K562 (cell line): ENCODE data around the gene ARPC4. TPM values are rescaled to one million over a fixed set of nuclear protein-coding genes. Genes with fewer than 3 reads are reported as not detected.

ENCODE experiments used
- ARID2 ChIP-seq: fragments of 450-650 bp; IDR thresholded peaks from 2 replicates; pipeline ENCODE4 v1.6.1; 2017; ENCODE audit warnings: antibody characterized with exemption, mild to moderate bottlenecking
- ARID3B ChIP-seq: fragments of 250-450 bp; sonication (Bioruptor Pico); IDR thresholded peaks from 2 replicates; pipeline ENCODE4 v1.4.0; 2020; ENCODE audit warnings: borderline replicate concordance
- BCOR ChIP-seq: fragments of 450-650 bp; IDR thresholded peaks from 2 replicates; pipeline ENCODE4 v1.6.1; 2016
- CBX8 ChIP-seq: fragments of 200-600 bp; sonication (generic); IDR thresholded peaks from 2 replicates; pipeline ENCODE4 v1.6.1; 2012; ENCODE audit warnings: borderline replicate concordance, mixed run types, low read depth, mild to moderate bottlenecking, moderate library complexity, mixed read lengths, low read length, control low read depth, inconsistent platforms; ENCODE audit not compliant: poor library complexity, severe bottlenecking; ENCODE audit errors: extremely low read depth
- CREB3L1 ChIP-seq: fragments of 450-650 bp; IDR thresholded peaks from 2 replicates; pipeline ENCODE4 v1.6.1; 2014; ENCODE audit warnings: low read depth, mild to moderate bottlenecking, moderate library complexity, borderline replicate concordance
- EZH2 ChIP-seq: IDR thresholded peaks from 2 replicates; pipeline ENCODE4 v1.6.1; 2012; ENCODE audit warnings: low read depth, mild to moderate bottlenecking, inconsistent platforms, low read length, borderline replicate concordance
- FOS ChIP-seq: IDR thresholded peaks from 3 replicates; pipeline ENCODE4 v1.6.1; 2011; ENCODE audit not compliant: insufficient read length; ENCODE audit errors: extremely low read depth
- GABPB2 ChIP-seq: fragments of 250-450 bp; sonication (Bioruptor Pico); conservative IDR thresholded peaks from 2 replicates; pipeline ENCODE4 v1.5.1; 2021; ENCODE audit warnings: mild to moderate bottlenecking
- GTF2F1 ChIP-seq: IDR thresholded peaks from 2 replicates; pipeline ENCODE4 v1.6.1; 2011; ENCODE audit warnings: low read depth, low read length, improper control_type of control experiment
- HES1 ChIP-seq: fragments of 450-650 bp; IDR thresholded peaks from 2 replicates; pipeline ENCODE4 v1.6.1; 2016; ENCODE audit warnings: low read depth, mild to moderate bottlenecking, moderate library complexity
- HMG20A ChIP-seq: fragments of 450-650 bp; formaldehyde crosslinking; conservative IDR thresholded peaks from 2 replicates; pipeline ENCODE4 v1.4.0; 2020; ENCODE audit warnings: mild to moderate bottlenecking, mixed read lengths
- MAFK ChIP-seq: IDR thresholded peaks from 2 replicates; pipeline ENCODE4 v1.6.1; 2011; ENCODE audit warnings: low read length, improper control_type of control experiment
- MTA2 ChIP-seq: fragments of 450-650 bp; IDR thresholded peaks from 2 replicates; pipeline ENCODE4 v1.6.1; 2016; ENCODE audit warnings: low read depth
- PCBP2 ChIP-seq: fragments of 200-400 bp; formaldehyde crosslinking; IDR thresholded peaks from 2 replicates; pipeline ENCODE4 v1.6.1; 2018; ENCODE audit warnings: low read length, low read depth, mild to moderate bottlenecking, moderate library complexity; ENCODE audit not compliant: poor library complexity, severe bottlenecking
- PHF8 ChIP-seq: fragments of 200-600 bp; sonication (generic); IDR thresholded peaks from 2 replicates; pipeline ENCODE4 v1.6.1; 2012; ENCODE audit warnings: mixed run types, mild to moderate bottlenecking, inconsistent platforms, low read length, moderate library complexity, borderline replicate concordance
- POLR2AphosphoS2 ChIP-seq: IDR thresholded peaks from 2 replicates; pipeline ENCODE4 v1.6.1; 2012; ENCODE audit warnings: low read length, improper control_type of control experiment
- RNF2 ChIP-seq: sonication (generic); IDR thresholded peaks from 2 replicates; pipeline ENCODE4 v1.6.1; 2016
- SNRNP70 ChIP-seq: fragments of 200-400 bp; formaldehyde crosslinking; optimal IDR thresholded peaks from 2 replicates; pipeline ENCODE3; 2017; ENCODE audit warnings: low read depth, low read length
- SP2 ChIP-seq: IDR thresholded peaks from 2 replicates; pipeline ENCODE4 v1.6.1; 2011; ENCODE audit warnings: mild to moderate bottlenecking, low read depth, low read length, moderate library complexity; ENCODE audit not compliant: poor library complexity, severe bottlenecking; ENCODE audit errors: extremely low read depth
- SREBF2 ChIP-seq: sonication (generic); formaldehyde crosslinking; IDR thresholded peaks from 2 replicates; pipeline ENCODE4 v1.4.0; 2020; ENCODE audit warnings: mild to moderate bottlenecking, missing genetic modification reagents
- XRCC5 ChIP-seq: fragments of 200-400 bp; formaldehyde crosslinking; IDR thresholded peaks from 2 replicates; pipeline ENCODE4 v1.6.1; 2017; ENCODE audit warnings: low read depth, mild to moderate bottlenecking, low read length
- ZKSCAN8 ChIP-seq: fragments of 200-800 bp; sonication (Bioruptor generic); IDR thresholded peaks from 2 replicates; pipeline ENCODE4 v1.6.1; 2016; ENCODE audit warnings: missing genetic modification characterization, missing compliant biosample characterization
- ZNF311 ChIP-seq: fragments of 250-450 bp; sonication (Bioruptor Pico); IDR thresholded peaks from 2 replicates; pipeline ENCODE4 v1.4.0; 2020; ENCODE audit warnings: mild to moderate bottlenecking, moderate library complexity
- ZNF316 ChIP-seq: fragments of 450-650 bp; IDR thresholded peaks from 2 replicates; pipeline ENCODE4 v1.6.1; 2016
- ZNF444 ChIP-seq: fragments of 250-450 bp; sonication (Bioruptor Pico); IDR thresholded peaks from 2 replicates; pipeline ENCODE4 v1.4.0; 2020; ENCODE audit warnings: mild to moderate bottlenecking, moderate library complexity
- ZNF76 ChIP-seq: fragments of 250-450 bp; sonication (Bioruptor Pico); IDR thresholded peaks from 2 replicates; pipeline ENCODE4 v1.4.0; 2020; ENCODE audit warnings: mild to moderate bottlenecking, moderate library complexity, borderline replicate concordance
- ZNF766 ChIP-seq: fragments of 200-800 bp; sonication (Bioruptor generic); conservative IDR thresholded peaks from 2 replicates; pipeline ENCODE4 v1.6.1; 2016; ENCODE audit warnings: missing genetic modification characterization, missing compliant biosample characterization
- ZNF778 ChIP-seq: fragments of 450-650 bp; formaldehyde crosslinking; IDR thresholded peaks from 2 replicates; pipeline ENCODE4 v1.4.0; 2020; ENCODE audit warnings: mild to moderate bottlenecking, moderate library complexity
- ZNF830 ChIP-seq: fragments of 250-450 bp; sonication (Bioruptor Pico); IDR thresholded peaks from 2 replicates; pipeline ENCODE4 v1.5.0; 2021; ENCODE audit warnings: mild to moderate bottlenecking
- polyA plus RNA-seq, 8 experiments: library from polyadenylated mRNA; depleted of rRNA in 4 of 8; stranded (reverse) in 5 of 8; unstranded in 3 of 8; fragments of >200 nt; fragmentation: Nextera tagmentation in 2 of 8; fragmentation: Illumina TruSeq in 1 of 8; extraction: Ambion mirVana in 2 of 8; extraction: Trizol in 1 of 8; gene quantifications; 2 replicates each; pipeline versions ENCODE4 v1.2.1 to v1.2.3, GENCODE V29; 2011 to 2014; ENCODE audit warnings: inconsistent platforms in 1 of 8, missing spikeins in 1 of 8
- total RNA-seq, 7 experiments: library from RNA; depleted of rRNA in 6 of 7; stranded (reverse); fragments of >200 nt in 6 of 7; fragmentation: Illumina TruSeq in 2 of 7; extraction: Trizol in 2 of 7; gene quantifications; 2 replicates each; pipeline versions ENCODE4 v1.2.1 to v1.2.3, GENCODE V29; 2011 to 2021; ENCODE audit warnings: low replicate concordance in 1 of 7

ARPC4 gene
- total and polyA plus RNA-seq, 9 of the 15 experiments (the other 6 are each of a cell fraction or from before 2014, with no cell fraction given), result 20.1 to 153 (median 119) TPM

- TF ChIP-seq ZNF444 (CRISPR knock-in tag) (no peak), SNRNP70 (no peak), GTF2F1 (no peak), EZH2 (no peak), ZNF830 (CRISPR knock-in tag) (no peak), GABPB2 (CRISPR knock-in tag) (no peak), HMG20A (CRISPR knock-in tag) (no peak), ARID2 (no peak), ZNF316 (no peak), POLR2AphosphoS2 (no peak), ARID3B (CRISPR knock-in tag) (no peak), XRCC5 (no peak), RNF2 (no peak), ZNF76 (CRISPR knock-in tag) (no peak), CREB3L1 (peak; percentile 15), SREBF2 (CRISPR knock-in tag) (no peak; the same call in 1 of the 2 replicates), BCOR (peak; percentile 97), PHF8 (peak; percentile 72; the same call in 1 of the 2 replicates), HES1 (no peak), MTA2 (no peak), CBX8 (no peak), ZKSCAN8 (CRISPR knock-in tag) (no peak), FOS (no peak), SP2 (no peak), ZNF311 (CRISPR knock-in tag) (no peak), PCBP2 (no peak), ZNF766 (CRISPR knock-in tag) (no peak), MAFK (no peak; the same call in 1 of the 2 replicates), ZNF778 (no peak)
These were observed 985 bp upstream of the ARPC4 start (continued) for GRCh38 chr3:9791790-9792404.
